ENCODE data around the gene EARS2. TPM values are rescaled to one million over a fixed set of nuclear protein-coding genes. Genes with fewer than 3 reads are reported as not detected.

EARS2 gene
- total RNA-seq, 4 donors from 2014 or later = 8.4 to 39.6 (median 19.3) TPM

DNA sequence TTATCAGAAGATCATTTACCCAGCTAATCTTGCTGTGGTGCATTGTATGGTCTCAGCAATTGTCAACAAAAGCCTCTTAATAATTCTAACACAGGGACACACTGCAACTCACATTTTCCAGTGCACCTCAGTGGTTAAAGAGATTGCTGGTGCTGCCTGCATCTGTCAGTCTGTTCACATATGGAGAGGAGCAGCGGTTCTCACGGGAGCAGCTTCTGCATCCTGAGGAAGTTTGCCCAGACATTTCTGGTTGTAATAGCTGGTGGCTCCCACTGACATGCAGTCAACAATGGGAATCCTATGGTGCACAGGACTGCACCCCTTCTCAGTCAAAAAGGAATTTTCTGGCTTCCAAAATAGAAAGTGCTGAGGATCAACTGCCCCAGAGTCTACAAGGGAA lies 54.7 kb downstream of the EARS2 start:
- Histone ChIP-seq H3K4me3 (no peak overlapping the region), H3K9me3 (no peaks in the 10 kb centered on the region), H3K4me1 (peaks cover 23 to 33% of the 10 kb centered on the region in 2 donors), H3K36me3 (no peaks in the 10 kb centered on the region), H3K27ac (peak overlapping the region in 3 of 4 donors; percentile 88 to 97 (median 91)), H3K27me3 (no peaks in the 10 kb centered on the region)
- in situ Hi-C loops (cut with MboI; ENCODE audit: low sequenced_read_pairs in 4 of 4) (no loop called here), intact Hi-C loops (cut with DNase I; ENCODE audit: low total_unique reads) (no loop called here)
- no peak for DNase-seq
- ATAC-seq = no peak
- TF ChIP-seq, protein P1, sequence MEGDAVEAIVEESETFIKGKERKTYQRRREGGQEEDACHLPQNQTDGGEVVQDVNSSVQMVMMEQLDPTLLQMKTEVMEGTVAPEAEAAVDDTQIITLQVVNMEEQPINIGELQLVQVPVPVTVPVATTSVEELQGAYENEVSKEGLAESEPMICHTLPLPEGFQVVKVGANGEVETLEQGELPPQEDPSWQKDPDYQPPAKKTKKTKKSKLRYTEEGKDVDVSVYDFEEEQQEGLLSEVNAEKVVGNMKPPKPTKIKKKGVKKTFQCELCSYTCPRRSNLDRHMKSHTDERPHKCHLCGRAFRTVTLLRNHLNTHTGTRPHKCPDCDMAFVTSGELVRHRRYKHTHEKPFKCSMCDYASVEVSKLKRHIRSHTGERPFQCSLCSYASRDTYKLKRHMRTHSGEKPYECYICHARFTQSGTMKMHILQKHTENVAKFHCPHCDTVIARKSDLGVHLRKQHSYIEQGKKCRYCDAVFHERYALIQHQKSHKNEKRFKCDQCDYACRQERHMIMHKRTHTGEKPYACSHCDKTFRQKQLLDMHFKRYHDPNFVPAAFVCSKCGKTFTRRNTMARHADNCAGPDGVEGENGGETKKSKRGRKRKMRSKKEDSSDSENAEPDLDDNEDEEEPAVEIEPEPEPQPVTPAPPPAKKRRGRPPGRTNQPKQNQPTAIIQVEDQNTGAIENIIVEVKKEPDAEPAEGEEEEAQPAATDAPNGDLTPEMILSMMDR (IDR thresholded peaks at IDR 0.05 in 4 of 5, conservative IDR thresholded peaks at IDR 0.05 in 1 of 5) = no peak
- no peak for TF ChIP-seq POLR2A (IDR thresholded peaks at IDR 0.05)

DNA sequence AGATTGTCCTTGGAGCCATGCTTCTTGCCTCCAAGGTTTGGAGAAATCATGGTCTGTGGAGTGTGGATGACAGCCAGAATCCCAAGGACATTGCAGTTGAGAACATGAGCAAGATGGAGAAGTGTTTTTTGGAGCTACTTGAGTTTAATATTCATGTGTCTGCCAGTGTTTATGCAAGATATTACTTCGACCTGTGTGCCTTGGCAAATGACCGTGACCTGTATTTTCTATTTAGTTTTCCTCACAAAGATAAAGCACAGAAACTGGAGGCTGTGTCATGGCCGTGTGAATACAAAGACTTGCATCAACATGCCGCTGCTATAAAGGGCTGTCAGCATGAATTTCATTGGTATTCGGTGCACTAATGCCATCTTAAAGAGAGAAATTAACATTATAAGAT lies 55.9 kb downstream of the EARS2 start:
- in situ Hi-C loops (cut with MboI; ENCODE audit: low sequenced_read_pairs in 4 of 4) = no loop called here
- H3K36me3 ChIP-seq = no peaks in the 10 kb centered on the region
- H3K27ac ChIP-seq = no peak overlapping the region
- no peak overlapping the region for H3K4me3 ChIP-seq
- no peak for ATAC-seq
- H3K27me3 ChIP-seq = no peaks in the 10 kb centered on the region
- no peaks in the 10 kb centered on the region for H3K9me3 ChIP-seq
- no peak for DNase-seq
- TF ChIP-seq, protein P1 (IDR thresholded peaks at IDR 0.05 in 4 of 5, conservative IDR thresholded peaks at IDR 0.05 in 1 of 5) = no peak
- TF ChIP-seq POLR2A (IDR thresholded peaks at IDR 0.05) = no peak
- H3K4me1 ChIP-seq = peaks cover 27 to 28% of the 10 kb centered on the region in 2 donors
- intact Hi-C loops (cut with DNase I; ENCODE audit: low total_unique reads) = no loop called here

- intact Hi-C loops (cut with DNase I; ENCODE audit: low total_unique reads) (no loop called here), in situ Hi-C loops (cut with MboI; ENCODE audit: low sequenced_read_pairs in 4 of 4) (no loop called here)
- Histone ChIP-seq H3K4me3 (no peak overlapping the region), H3K36me3 (no peaks in the 10 kb centered on the region), H3K27ac (no peak overlapping the region), H3K4me1 (peaks cover 23 to 27% of the 10 kb centered on the region in 2 donors), H3K9me3 (no peaks in the 10 kb centered on the region), H3K27me3 (no peaks in the 10 kb centered on the region)
- ATAC-seq = no peak
- DNase-seq = no peak
- TF ChIP-seq, protein P1 (IDR thresholded peaks at IDR 0.05 in 4 of 5, conservative IDR thresholded peaks at IDR 0.05 in 1 of 5) = no peak
- no peak for TF ChIP-seq POLR2A (IDR thresholded peaks at IDR 0.05)
Measured at GRCh38 chr16:23500862-23501225, 56.3 kb downstream of the EARS2 start.

DNA sequence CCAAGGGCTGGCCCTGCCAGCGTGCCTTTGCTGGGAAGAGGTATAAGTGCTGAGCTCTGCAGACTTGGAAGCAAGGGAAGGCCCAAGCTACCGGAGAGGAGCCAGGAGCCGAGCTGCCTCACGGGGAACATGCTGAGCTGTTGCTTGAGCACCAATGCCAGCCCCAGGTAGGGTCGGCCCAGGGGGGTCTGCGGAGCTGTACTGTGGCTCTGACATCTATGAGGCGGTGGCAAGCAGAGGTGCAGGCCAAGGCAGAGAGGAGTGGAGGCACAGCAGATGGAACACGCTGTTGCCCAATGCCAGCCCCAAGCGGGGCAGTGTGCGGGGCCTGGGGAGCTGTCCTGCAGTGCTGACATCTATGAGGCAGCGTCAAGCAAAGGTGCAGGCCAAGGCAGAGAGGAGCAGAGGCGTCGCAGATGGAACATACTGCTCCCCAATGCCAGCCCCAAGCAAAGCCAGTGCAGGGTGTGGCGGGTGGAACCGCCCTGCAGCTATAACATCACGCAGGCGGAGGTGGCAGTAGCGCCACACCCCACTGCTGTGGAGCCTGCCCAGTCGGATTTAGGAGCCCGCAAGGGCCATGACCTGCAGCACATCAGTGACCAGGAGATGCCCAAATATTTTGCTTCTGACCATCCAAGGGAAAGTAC lies 56.8 kb downstream of the EARS2 start:
- DNase-seq (no peak), ATAC-seq (no peak)
- Histone ChIP-seq H3K4me3 (no peak overlapping the region), H3K27ac (no peak overlapping the region), H3K9me3 (no peaks in the 10 kb centered on the region), H3K36me3 (peaks cover 0 to 4% of the 10 kb centered on the region in 2 donors), H3K27me3 (no peaks in the 10 kb centered on the region), H3K4me1 (peaks cover 18 to 23% of the 10 kb centered on the region in 2 donors)
- no peak for TF ChIP-seq POLR2A (IDR thresholded peaks at IDR 0.05)
- TF ChIP-seq, protein P1 (IDR thresholded peaks at IDR 0.05 in 4 of 5, conservative IDR thresholded peaks at IDR 0.05 in 1 of 5) = no peak
- intact Hi-C loops (cut with DNase I; ENCODE audit: low total_unique reads) (no loop called here), in situ Hi-C loops (cut with MboI; ENCODE audit: low sequenced_read_pairs in 4 of 4) (no loop called here)

DNA sequence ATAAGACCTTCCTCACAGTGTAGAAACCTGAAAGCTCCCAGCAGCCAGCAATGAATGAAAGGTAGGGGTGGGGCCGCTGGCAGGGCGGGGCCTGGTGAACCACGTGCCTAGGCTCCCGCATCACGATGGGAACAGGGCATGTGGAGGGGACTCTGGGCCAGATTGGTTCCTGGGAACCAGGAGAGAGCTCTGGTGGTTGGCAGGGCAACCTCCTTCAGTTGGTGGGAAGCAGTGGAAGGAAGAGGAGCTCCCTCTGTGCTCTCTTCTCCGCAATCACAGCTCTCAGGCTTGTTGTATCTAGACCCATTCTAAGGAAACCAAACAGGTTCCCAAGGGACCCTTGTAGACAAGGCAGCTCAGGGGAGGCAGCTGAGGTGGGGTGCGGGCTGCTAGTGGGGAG lies 57.3 kb downstream of the EARS2 start:
- intact Hi-C loops (cut with DNase I; ENCODE audit: low total_unique reads) (no loop called here), in situ Hi-C loops (cut with MboI; ENCODE audit: low sequenced_read_pairs in 4 of 4) (no loop called here)
- no peaks in the 10 kb centered on the region for H3K9me3 ChIP-seq
- H3K27ac ChIP-seq = no peak overlapping the region
- TF ChIP-seq POLR2A (IDR thresholded peaks at IDR 0.05) = no peak
- TF ChIP-seq, protein P1 (IDR thresholded peaks at IDR 0.05 in 4 of 5, conservative IDR thresholded peaks at IDR 0.05 in 1 of 5) = no peak
- no peak for DNase-seq
- H3K27me3 ChIP-seq = no peaks in the 10 kb centered on the region
- H3K36me3 ChIP-seq = peaks cover 0 to 8% of the 10 kb centered on the region in 2 donors
- peaks cover 13 to 18% of the 10 kb centered on the region in 2 donors for H3K4me1 ChIP-seq
- H3K4me3 ChIP-seq = no peak overlapping the region
- ATAC-seq = no peak

Measured in gastrocnemius medialis (tissue), 4 donors.